GM19035 (cell line): Measurements from ENCODE around the gene CUX1.
"Not testable (repeated sequence)": the region's sequence is repeated elsewhere in the genome, so short reads cannot be mapped to it uniquely, and the experiment has no call there.

ENCODE experiments used
- ATAC-seq: cut with Tn5 transposase; IDR thresholded peaks from one replicate; pipeline ENCODE4 v1.9.1; 2021; ENCODE audit not compliant: unreplicated experiment

CUX1 gene

GRCh38 chr7:102120666-102121195 lies 303.3 kb downstream of the CUX1 start:
- no peak for ATAC-seq

- ATAC-seq, result no peak
Observed at GRCh38 chr7:102122026-102122425, 304.6 kb downstream of the CUX1 start.

GRCh38 chr7:102125127-102125596 lies 307.7 kb downstream of the CUX1 start:
- ATAC-seq, result no peak

GRCh38 chr7:102128303-102128702 lies 310.9 kb downstream of the CUX1 start:
- ATAC-seq, result no peak

GRCh38 chr7:102129636-102130370 lies 312.4 kb downstream of the CUX1 start:
- ATAC-seq, result no peak

GRCh38 chr7:102132209-102132752 lies 314.9 kb downstream of the CUX1 start:
- no peak for ATAC-seq

- no peak for ATAC-seq
Observed at GRCh38 chr7:102138676-102139075, 321.2 kb downstream of the CUX1 start.

GRCh38 chr7:102140952-102141370 lies 323.5 kb downstream of the CUX1 start:
- no peak for ATAC-seq

GRCh38 chr7:102142433-102142832 lies 325.0 kb downstream of the CUX1 start:
- not testable (repeated sequence) for ATAC-seq

- no peak for ATAC-seq
Observed at GRCh38 chr7:102146122-102146521, 328.7 kb downstream of the CUX1 start.

GRCh38 chr7:102147008-102147407 lies 329.6 kb downstream of the CUX1 start:
- no peak for ATAC-seq

GRCh38 chr7:102148799-102149198 lies 331.4 kb downstream of the CUX1 start:
- ATAC-seq, result no peak

GRCh38 chr7:102149416-102149815 lies 332.0 kb downstream of the CUX1 start:
- no peak for ATAC-seq

GRCh38 chr7:102150266-102150665 lies 332.8 kb downstream of the CUX1 start:
- no peak for ATAC-seq

- ATAC-seq, result no peak
Observed at GRCh38 chr7:102152672-102153598, 335.5 kb downstream of the CUX1 start.

- ATAC-seq, result no peak
Observed at GRCh38 chr7:102153599-102153946, 336.1 kb downstream of the CUX1 start.

GRCh38 chr7:102154425-102154824 lies 337.0 kb downstream of the CUX1 start:
- no peak for ATAC-seq

- no peak for ATAC-seq
Observed at GRCh38 chr7:102155821-102156441, 338.5 kb downstream of the CUX1 start.

- ATAC-seq, result no peak
Observed at GRCh38 chr7:102156867-102157266, 339.4 kb downstream of the CUX1 start.

GRCh38 chr7:102165136-102165535 lies 347.7 kb downstream of the CUX1 start:
- no peak for ATAC-seq

GRCh38 chr7:102167254-102167653 lies 349.8 kb downstream of the CUX1 start:
- no peak for ATAC-seq
